ENCODE measurements around the gene TPCN1. TPM values are rescaled to one million over a fixed set of nuclear protein-coding genes. Genes with fewer than 3 reads are reported as not detected.
"Not testable (repeated sequence)": the region's sequence is repeated elsewhere in the genome, so short reads cannot be mapped to it uniquely, and the experiment has no call there.

The TPCN1 gene
- total RNA-seq, 1 donor from 2014 or later = 39.5 TPM

- no peaks in the 10 kb centered on the region for H3K36me3 ChIP-seq
- H3K4me1 ChIP-seq = peaks cover 13% of the 10 kb centered on the region
- no peak for DNase-seq (ENCODE audit: extremely low spot score in 2 of 2)
- H3K27me3 ChIP-seq = no peaks in the 10 kb centered on the region
- no peak for TF ChIP-seq POLR2A (IDR thresholded peaks at IDR 0.05)
- no peak for TF ChIP-seq POLR2AphosphoS5 (IDR thresholded peaks at IDR 0.05; ENCODE audit: insufficient read depth in 1 of 2, low read depth in 1 of 2)
- no peak for TF ChIP-seq CTCF (IDR thresholded peaks at IDR 0.05)
- no peaks in the 10 kb centered on the region for H3K9me3 ChIP-seq
- intact Hi-C loops (cut with DNase I) = no loop called here
- no peak overlapping the region for H3K4me3 ChIP-seq
- H3K27ac ChIP-seq = no peak overlapping the region
Observed at GRCh38 chr12:113204804-113205203, 16.5 kb upstream of the TPCN1 start.

- DNase-seq (ENCODE audit: extremely low spot score in 2 of 2); H3K27ac ChIP-seq; H3K9me3 ChIP-seq; H3K27me3 ChIP-seq; H3K36me3 ChIP-seq; intact Hi-C loops (cut with DNase I); H3K4me3 ChIP-seq: not testable (repeated sequence)
- peaks cover 13% of the 10 kb centered on the region for H3K4me1 ChIP-seq
Observed at GRCh38 chr12:113206802-113207201, 14.5 kb upstream of the TPCN1 start.

- Histone ChIP-seq H3K4me1 (peaks cover 13% of the 10 kb centered on the region), H3K36me3 (no peaks in the 10 kb centered on the region), H3K9me3 (no peaks in the 10 kb centered on the region), H3K27me3 (no peaks in the 10 kb centered on the region), H3K4me3 (no peak overlapping the region), H3K27ac (no peak overlapping the region)
- DNase-seq (ENCODE audit: extremely low spot score in 2 of 2) = no peak
- intact Hi-C loops (cut with DNase I) = no loop called here
- TF ChIP-seq POLR2AphosphoS5 (IDR thresholded peaks at IDR 0.05; ENCODE audit: insufficient read depth in 1 of 2, low read depth in 1 of 2) = no peak
- no peak for TF ChIP-seq CTCF (IDR thresholded peaks at IDR 0.05)
- no peak for TF ChIP-seq POLR2A (IDR thresholded peaks at IDR 0.05)
Observed at GRCh38 chr12:113207613-113208040, 13.6 kb upstream of the TPCN1 start.

GRCh38 chr12:113208041-113208934, 13.0 kb upstream of the TPCN1 start:
- no peak overlapping the region for H3K27ac ChIP-seq
- H3K9me3 ChIP-seq = no peaks in the 10 kb centered on the region
- H3K4me1 ChIP-seq = peaks cover 13% of the 10 kb centered on the region
- intact Hi-C loops (cut with DNase I) = no loop called here
- no peak overlapping the region for H3K4me3 ChIP-seq
- no peak for DNase-seq (ENCODE audit: extremely low spot score in 2 of 2)
- no peaks in the 10 kb centered on the region for H3K27me3 ChIP-seq
- TF ChIP-seq CTCF (IDR thresholded peaks at IDR 0.05) = no peak
- no peak for TF ChIP-seq POLR2A (IDR thresholded peaks at IDR 0.05)
- no peak for TF ChIP-seq POLR2AphosphoS5 (IDR thresholded peaks at IDR 0.05; ENCODE audit: insufficient read depth in 1 of 2, low read depth in 1 of 2)
- no peaks in the 10 kb centered on the region for H3K36me3 ChIP-seq

GRCh38 chr12:113211160-113211559, 10.1 kb upstream of the TPCN1 start:
- no peak for DNase-seq (ENCODE audit: extremely low spot score in 2 of 2)
- Histone ChIP-seq H3K36me3 (no peaks in the 10 kb centered on the region), H3K4me3 (no peak overlapping the region), H3K9me3 (no peaks in the 10 kb centered on the region), H3K4me1 (peaks cover 40% of the 10 kb centered on the region), H3K27ac (no peak overlapping the region), H3K27me3 (no peaks in the 10 kb centered on the region)
- intact Hi-C loops (cut with DNase I) = no loop called here
- TF ChIP-seq CTCF (IDR thresholded peaks at IDR 0.05) = no peak
- no peak for TF ChIP-seq POLR2AphosphoS5 (IDR thresholded peaks at IDR 0.05; ENCODE audit: insufficient read depth in 1 of 2, low read depth in 1 of 2)
